SU-DHL-6 (cell line): ENCODE results near the gene KLHL8.

Source experiments
- CTCF ChIP-seq: fragments of 200-600 bp; sonication (generic); IDR thresholded peaks from one replicate; pipeline ENCODE4 v1.5.1; 2017; ENCODE audit warnings: antibody characterized with exemption, mild to moderate bottlenecking, low read length, moderate library complexity; ENCODE audit not compliant: insufficient read depth, poor library complexity, severe bottlenecking
- EZH2phosphoT487 ChIP-seq: fragments of 200-600 bp; sonication (generic), shearing (Covaris generic); conservative IDR thresholded peaks from 2 replicates; pipeline ENCODE4 v1.6.1; 2018; ENCODE audit warnings: mild to moderate bottlenecking, antibody characterized with exemption, low read length, moderate library complexity, mixed read lengths

- no peak for TF ChIP-seq EZH2phosphoT487
- TF ChIP-seq CTCF: no peak
Observed at GRCh38 chr4:87152310-87153041, 67.9 kb downstream of the KLHL8 start.
